ENCODE data around the gene PLTP. TPM values are rescaled to one million over a fixed set of nuclear protein-coding genes. Genes with fewer than 3 reads are reported as not detected.

The PLTP gene
- total RNA-seq = 100 to 1,000 TPM in 2 of 4 donors, 10 to 100 TPM in 2; 31.2 to 221 (median 113) TPM

GRCh38 chr20:45911486-45912343 is at the start of gene PLTP:
Gene PLTP (minus strand): TSS chr20:45912155. CDS start chr20:45911452, 703 bp downstream.
- TF ChIP-seq, protein P1, sequence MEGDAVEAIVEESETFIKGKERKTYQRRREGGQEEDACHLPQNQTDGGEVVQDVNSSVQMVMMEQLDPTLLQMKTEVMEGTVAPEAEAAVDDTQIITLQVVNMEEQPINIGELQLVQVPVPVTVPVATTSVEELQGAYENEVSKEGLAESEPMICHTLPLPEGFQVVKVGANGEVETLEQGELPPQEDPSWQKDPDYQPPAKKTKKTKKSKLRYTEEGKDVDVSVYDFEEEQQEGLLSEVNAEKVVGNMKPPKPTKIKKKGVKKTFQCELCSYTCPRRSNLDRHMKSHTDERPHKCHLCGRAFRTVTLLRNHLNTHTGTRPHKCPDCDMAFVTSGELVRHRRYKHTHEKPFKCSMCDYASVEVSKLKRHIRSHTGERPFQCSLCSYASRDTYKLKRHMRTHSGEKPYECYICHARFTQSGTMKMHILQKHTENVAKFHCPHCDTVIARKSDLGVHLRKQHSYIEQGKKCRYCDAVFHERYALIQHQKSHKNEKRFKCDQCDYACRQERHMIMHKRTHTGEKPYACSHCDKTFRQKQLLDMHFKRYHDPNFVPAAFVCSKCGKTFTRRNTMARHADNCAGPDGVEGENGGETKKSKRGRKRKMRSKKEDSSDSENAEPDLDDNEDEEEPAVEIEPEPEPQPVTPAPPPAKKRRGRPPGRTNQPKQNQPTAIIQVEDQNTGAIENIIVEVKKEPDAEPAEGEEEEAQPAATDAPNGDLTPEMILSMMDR (IDR thresholded peaks at IDR 0.05) = no peak
- peak; percentile 7 to 73 for TF ChIP-seq POLR2A (IDR thresholded peaks at IDR 0.05)
- Histone ChIP-seq H3K4me1 (no peaks in the 10 kb centered on the region), H3K27me3 (no peaks in the 10 kb centered on the region), H3K4me3 (peak within 1 kb of the TSS; percentile 48 to 78), H3K9me3 (no peaks in the 10 kb centered on the region), H3K27ac (peak within 1 kb of the TSS; percentile 90 to 96), H3K36me3 (no peaks in the 10 kb centered on the region)
- intact Hi-C loops (cut with DNase I; ENCODE audit: low total_unique reads) = no loop called here
- peak; percentile 77 to 83 for DNase-seq

DNA sequence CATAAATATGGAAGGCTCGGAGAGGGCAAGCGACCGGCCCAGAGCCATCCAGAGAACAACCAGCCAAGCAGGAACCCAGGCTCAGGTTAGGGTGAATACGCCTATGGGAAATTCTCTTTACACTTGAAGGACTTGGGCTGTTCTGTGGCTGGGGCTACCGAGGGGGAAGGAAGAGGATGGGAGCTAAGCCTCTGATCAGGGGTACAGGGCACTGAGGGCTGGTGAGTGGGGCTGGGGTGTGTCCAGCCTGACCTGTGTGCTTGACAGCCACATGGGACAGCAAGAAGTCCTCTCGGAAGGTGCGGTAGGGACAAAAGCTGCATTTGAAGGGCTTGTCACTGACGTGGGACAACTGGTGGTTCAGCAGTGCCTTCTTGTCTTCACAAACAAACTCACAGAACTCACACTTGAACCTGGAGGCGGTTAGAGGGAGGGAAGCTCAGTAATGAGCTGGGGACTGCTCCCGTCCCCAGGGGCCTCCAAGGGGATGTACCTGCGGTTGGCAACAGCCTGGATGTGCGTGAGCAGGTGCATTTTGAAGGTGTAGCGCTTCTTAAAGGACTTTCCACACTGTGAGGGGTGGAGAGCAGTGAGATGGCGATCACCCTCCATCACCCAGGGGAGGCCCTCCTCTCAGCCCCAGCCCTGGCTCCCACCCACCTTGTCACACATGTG is 48.1 kb upstream of the PLTP start:
- intact Hi-C loops (cut with DNase I; ENCODE audit: low total_unique reads) = no loop called here
- no peak for DNase-seq
- Histone ChIP-seq H3K36me3 (no peaks in the 10 kb centered on the region), H3K27me3 (no peaks in the 10 kb centered on the region), H3K4me1 (no peaks in the 10 kb centered on the region), H3K27ac (no peak overlapping the region), H3K9me3 (no peaks in the 10 kb centered on the region), H3K4me3 (no peak overlapping the region)
- TF ChIP-seq, protein P1 (IDR thresholded peaks at IDR 0.05) = no peak
- TF ChIP-seq POLR2A (IDR thresholded peaks at IDR 0.05) = no peak

DNA sequence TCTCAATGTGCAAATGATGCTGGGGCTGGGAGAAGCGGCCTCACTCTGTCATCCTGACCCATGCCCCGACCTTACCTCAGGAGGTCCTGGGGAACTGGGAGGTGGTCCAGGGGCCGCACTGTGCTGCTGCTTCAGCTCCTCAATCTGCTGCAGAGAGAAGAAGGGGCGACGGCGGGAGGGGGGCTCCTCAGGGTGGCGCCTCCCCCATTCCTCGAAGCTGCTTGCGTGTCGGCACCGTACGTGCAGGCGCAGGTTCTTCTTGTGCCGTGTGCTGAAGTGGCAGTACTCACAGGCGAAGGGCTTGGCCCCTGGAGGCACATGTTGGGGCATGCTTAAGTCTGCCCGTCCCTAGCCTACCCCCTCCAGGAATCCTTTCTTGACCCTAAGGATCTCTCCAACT is 47.2 kb upstream of the PLTP start:
- Histone ChIP-seq H3K36me3 (no peaks in the 10 kb centered on the region), H3K4me3 (no peak overlapping the region), H3K4me1 (no peaks in the 10 kb centered on the region), H3K9me3 (no peaks in the 10 kb centered on the region), H3K27ac (no peak overlapping the region), H3K27me3 (no peaks in the 10 kb centered on the region)
- intact Hi-C loops (cut with DNase I; ENCODE audit: low total_unique reads) = no loop called here
- TF ChIP-seq, protein P1 (IDR thresholded peaks at IDR 0.05) = no peak
- TF ChIP-seq POLR2A (IDR thresholded peaks at IDR 0.05) = no peak
- DNase-seq = no peak

- no peak for DNase-seq
- Histone ChIP-seq H3K9me3 (no peaks in the 10 kb centered on the region), H3K36me3 (no peaks in the 10 kb centered on the region), H3K27me3 (no peaks in the 10 kb centered on the region), H3K27ac (no peak overlapping the region), H3K4me3 (no peak overlapping the region), H3K4me1 (no peaks in the 10 kb centered on the region)
- intact Hi-C loops (cut with DNase I; ENCODE audit: low total_unique reads) = no loop called here
- TF ChIP-seq, protein P1 (IDR thresholded peaks at IDR 0.05) = no peak
- TF ChIP-seq POLR2A (IDR thresholded peaks at IDR 0.05) = no peak
Measured at GRCh38 chr20:45958593-45958992, 46.6 kb upstream of the PLTP start.
